DND-41 (cell line): ENCODE measurements around the gene MATN1.

Experiments
- CTCF ChIP-seq: IDR thresholded peaks from 2 replicates; pipeline ENCODE4 v1.5.1; 2012; ENCODE audit warnings: borderline replicate concordance, low read length, moderate library complexity, mild to moderate bottlenecking; ENCODE audit not compliant: poor library complexity, severe bottlenecking; ENCODE audit errors: extremely low read depth
- EZH2 ChIP-seq: IDR thresholded peaks from 3 replicates; pipeline ENCODE4 v1.6.1; 2012; ENCODE audit warnings: borderline replicate concordance, low read depth, mild to moderate bottlenecking, moderate library complexity, low read length, inconsistent platforms; ENCODE audit not compliant: severe bottlenecking

DNA sequence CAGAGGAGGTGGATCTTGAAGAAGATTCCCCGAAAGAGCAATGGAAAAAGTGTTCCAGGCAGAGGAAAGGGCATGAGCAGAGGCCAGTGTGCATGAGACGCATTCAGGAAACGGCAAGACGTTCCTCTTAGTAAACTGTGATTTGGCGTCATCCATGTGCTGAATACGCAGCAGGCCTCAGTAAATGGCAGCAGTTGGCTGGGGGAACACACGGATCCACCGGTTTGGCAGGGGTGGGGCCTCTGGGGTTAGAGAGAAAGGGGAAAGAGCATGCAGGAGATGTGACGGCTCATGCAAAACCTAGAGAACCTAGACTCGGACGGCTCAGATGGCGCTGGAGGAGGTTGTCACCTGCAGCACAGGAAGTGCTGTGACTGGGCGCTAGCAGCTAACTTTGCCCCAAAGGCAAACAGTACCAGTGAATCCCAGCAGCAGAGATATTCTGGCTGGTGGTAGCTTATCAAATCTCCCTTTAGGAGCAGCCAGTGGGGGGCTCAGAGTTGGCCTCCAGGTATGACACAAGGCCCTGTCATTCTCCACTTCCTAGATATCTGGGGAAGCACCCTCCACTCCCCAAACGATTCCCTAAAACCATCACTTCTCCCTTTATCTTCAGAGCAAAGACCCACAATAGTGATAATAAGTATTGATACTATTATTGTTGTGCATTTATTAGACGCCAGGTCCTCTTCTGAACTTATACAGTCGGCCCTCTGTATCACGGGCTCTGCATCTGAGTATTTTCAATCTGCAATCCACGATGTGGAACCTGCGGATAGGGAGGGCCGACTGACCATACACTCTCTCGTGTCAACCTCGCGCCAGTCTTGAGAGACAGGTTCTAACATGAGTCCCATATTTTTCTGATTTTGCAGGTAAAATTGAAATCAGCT is 26.6 kb upstream of the MATN1 start:
- TF ChIP-seq CTCF (no peak), EZH2 (no peak)
